Lower leg skin (tissue), 4 donors: Measurements from ENCODE around the gene SGIP1. TPM values are rescaled to one million over a fixed set of nuclear protein-coding genes. Genes with fewer than 3 reads are reported as not detected.

Experiments
- DNase-seq, 2 donors: peaks; one replicate each; pipeline ENCODE4 v3.0.0-alpha.2; 2019; ENCODE audit warnings: low spot score in 2 of 2
- H3K4me3 ChIP-seq: fragments of 200-600 bp; sonication (generic); 2 replicates; pipeline ENCODE4 v1.5.1; 2017; ENCODE audit warnings: mild to moderate bottlenecking, low read depth; ENCODE audit not compliant: poor library complexity, severe bottlenecking
- POLR2A ChIP-seq, 2 donors: fragments of 450-650 bp; IDR thresholded peaks; one replicate each; pipeline ENCODE4 v1.6.1; 2016 to 2017; ENCODE audit warnings: antibody characterized with exemption in 2 of 2, mild to moderate bottlenecking in 1 of 2, moderate library complexity in 1 of 2
- WGBS, 2 donors: methylation state at CpG; one replicate each; pipeline ENCODE4 v1.1.5; 2018; 5-methylcytosine and 5-hydroxymethylcytosine counted together
- intact Hi-C: fragments of 100-400 bp; cut with DNase I; formaldehyde crosslinking; loops from one replicate; pipeline ENCODE4 v1.15.0; 2023; ENCODE audit warnings: low total_unique reads
- total RNA-seq, 4 donors: library from RNA; depleted of rRNA; stranded (reverse); fragments of >200 nt; gene quantifications; one replicate each; pipeline ENCODE4 v1.1.0, GENCODE V29; 2016
- TF ChIP-seq, protein P1 (sequence below), 3 donors: fragments of 450-650 bp; IDR thresholded peaks; one replicate each; pipeline ENCODE4 v1.5.1; 2016; ENCODE audit warnings: antibody characterized with exemption in 3 of 3, mild to moderate bottlenecking in 3 of 3, moderate library complexity in 2 of 3

SGIP1 gene
- total RNA-seq, 4 donors from 2014 or later = 0.39 to 7.0 (median 2.4) TPM

DNA sequence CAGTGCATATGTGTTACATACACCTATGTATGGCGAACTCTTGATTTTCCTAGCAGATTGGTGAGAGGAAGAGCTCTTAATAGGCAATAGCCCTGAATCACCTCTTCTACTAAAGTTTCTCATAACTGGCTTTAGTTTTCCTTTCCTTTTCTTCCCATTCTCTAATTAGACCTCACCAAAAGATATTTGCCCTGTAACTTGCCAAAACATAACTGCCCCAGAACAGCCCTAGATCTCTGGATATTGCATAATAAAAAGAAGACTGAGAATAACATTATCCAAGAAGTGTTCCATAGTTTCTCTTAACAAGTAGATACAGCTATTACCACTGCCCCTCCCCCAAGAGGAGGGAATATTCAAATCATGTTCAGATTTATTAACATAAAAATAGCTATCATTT lies 16.3 kb downstream of the SGIP1 start:
- intact Hi-C loops = no loop called here
- no peak for DNase-seq
- TF ChIP-seq, protein P1, sequence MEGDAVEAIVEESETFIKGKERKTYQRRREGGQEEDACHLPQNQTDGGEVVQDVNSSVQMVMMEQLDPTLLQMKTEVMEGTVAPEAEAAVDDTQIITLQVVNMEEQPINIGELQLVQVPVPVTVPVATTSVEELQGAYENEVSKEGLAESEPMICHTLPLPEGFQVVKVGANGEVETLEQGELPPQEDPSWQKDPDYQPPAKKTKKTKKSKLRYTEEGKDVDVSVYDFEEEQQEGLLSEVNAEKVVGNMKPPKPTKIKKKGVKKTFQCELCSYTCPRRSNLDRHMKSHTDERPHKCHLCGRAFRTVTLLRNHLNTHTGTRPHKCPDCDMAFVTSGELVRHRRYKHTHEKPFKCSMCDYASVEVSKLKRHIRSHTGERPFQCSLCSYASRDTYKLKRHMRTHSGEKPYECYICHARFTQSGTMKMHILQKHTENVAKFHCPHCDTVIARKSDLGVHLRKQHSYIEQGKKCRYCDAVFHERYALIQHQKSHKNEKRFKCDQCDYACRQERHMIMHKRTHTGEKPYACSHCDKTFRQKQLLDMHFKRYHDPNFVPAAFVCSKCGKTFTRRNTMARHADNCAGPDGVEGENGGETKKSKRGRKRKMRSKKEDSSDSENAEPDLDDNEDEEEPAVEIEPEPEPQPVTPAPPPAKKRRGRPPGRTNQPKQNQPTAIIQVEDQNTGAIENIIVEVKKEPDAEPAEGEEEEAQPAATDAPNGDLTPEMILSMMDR (IDR thresholded peaks at IDR 0.05) = no peak
- no peak for TF ChIP-seq POLR2A (IDR thresholded peaks at IDR 0.05)

GRCh38 chr1:66552287-66552686 lies 18.3 kb downstream of the SGIP1 start:
- WGBS, 2 donors = 93 to 96% methylated on average over 1 of the region's 1 CpG
- DNase-seq = no peak
- TF ChIP-seq, protein P1 (IDR thresholded peaks at IDR 0.05) = no peak
- no peak for TF ChIP-seq POLR2A (IDR thresholded peaks at IDR 0.05)
- intact Hi-C loops = no loop called here
- no peak overlapping the region for H3K4me3 ChIP-seq

More for the DNA sequence above, 16.3 kb downstream of the SGIP1 start:
- no peak overlapping the region for H3K4me3 ChIP-seq
- 97% methylated on average over 1 of the region's 1 CpG for WGBS, 2 donors

GRCh38 chr1:66552829-66553228 lies 18.9 kb downstream of the SGIP1 start:
- WGBS, 2 donors = 57% methylated on average over 5 of the region's 5 CpGs
- no peak for DNase-seq

GRCh38 chr1:66553846-66554245 lies 19.9 kb downstream of the SGIP1 start:
- no peak overlapping the region for H3K4me3 ChIP-seq
- TF ChIP-seq POLR2A (IDR thresholded peaks at IDR 0.05) = no peak
- TF ChIP-seq, protein P1 (IDR thresholded peaks at IDR 0.05) = no peak
- DNase-seq = no peak
- intact Hi-C loops = no loop called here
- WGBS, 2 donors = 86 to 95% methylated on average over 1 of the region's 1 CpG

More at GRCh38 chr1:66552829-66553228, 18.9 kb downstream of the SGIP1 start:
- intact Hi-C loops = no loop called here
- no peak for TF ChIP-seq POLR2A (IDR thresholded peaks at IDR 0.05)
- TF ChIP-seq, protein P1 (IDR thresholded peaks at IDR 0.05) = no peak
- H3K4me3 ChIP-seq = no peak overlapping the region

GRCh38 chr1:66556161-66556611 lies 22.2 kb downstream of the SGIP1 start:
- TF ChIP-seq POLR2A (IDR thresholded peaks at IDR 0.05) = no peak
- TF ChIP-seq, protein P1 (IDR thresholded peaks at IDR 0.05) = no peak
- no peak overlapping the region for H3K4me3 ChIP-seq
- WGBS, 2 donors = 61 to 66% methylated on average over 7 of the region's 7 CpGs
- no peak for DNase-seq
- intact Hi-C loops = no loop called here

- DNase-seq = no peak
- intact Hi-C loops = no loop called here
- TF ChIP-seq, protein P1 (IDR thresholded peaks at IDR 0.05) = no peak
- no peak for TF ChIP-seq POLR2A (IDR thresholded peaks at IDR 0.05)
- no peak overlapping the region for H3K4me3 ChIP-seq
- 47 to 72% methylated on average over 1 of the region's 1 CpG for WGBS, 2 donors
Measured at GRCh38 chr1:66557157-66557556, 23.2 kb downstream of the SGIP1 start.
